HG03097 (cell line): ENCODE measurements around the gene PRKCSH.
"Not testable (repeated sequence)": the region's sequence is repeated elsewhere in the genome, so short reads cannot be mapped to it uniquely, and the experiment has no call there.

ENCODE experiments used
- ATAC-seq: cut with Tn5 transposase; IDR thresholded peaks from one replicate; pipeline ENCODE4 v1.9.1; 2021; ENCODE audit not compliant: unreplicated experiment, low FRiP score

The PRKCSH gene, protein sequence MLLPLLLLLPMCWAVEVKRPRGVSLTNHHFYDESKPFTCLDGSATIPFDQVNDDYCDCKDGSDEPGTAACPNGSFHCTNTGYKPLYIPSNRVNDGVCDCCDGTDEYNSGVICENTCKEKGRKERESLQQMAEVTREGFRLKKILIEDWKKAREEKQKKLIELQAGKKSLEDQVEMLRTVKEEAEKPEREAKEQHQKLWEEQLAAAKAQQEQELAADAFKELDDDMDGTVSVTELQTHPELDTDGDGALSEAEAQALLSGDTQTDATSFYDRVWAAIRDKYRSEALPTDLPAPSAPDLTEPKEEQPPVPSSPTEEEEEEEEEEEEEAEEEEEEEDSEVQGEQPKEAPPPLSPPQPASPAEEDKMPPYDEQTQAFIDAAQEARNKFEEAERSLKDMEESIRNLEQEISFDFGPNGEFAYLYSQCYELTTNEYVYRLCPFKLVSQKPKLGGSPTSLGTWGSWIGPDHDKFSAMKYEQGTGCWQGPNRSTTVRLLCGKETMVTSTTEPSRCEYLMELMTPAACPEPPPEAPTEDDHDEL

DNA sequence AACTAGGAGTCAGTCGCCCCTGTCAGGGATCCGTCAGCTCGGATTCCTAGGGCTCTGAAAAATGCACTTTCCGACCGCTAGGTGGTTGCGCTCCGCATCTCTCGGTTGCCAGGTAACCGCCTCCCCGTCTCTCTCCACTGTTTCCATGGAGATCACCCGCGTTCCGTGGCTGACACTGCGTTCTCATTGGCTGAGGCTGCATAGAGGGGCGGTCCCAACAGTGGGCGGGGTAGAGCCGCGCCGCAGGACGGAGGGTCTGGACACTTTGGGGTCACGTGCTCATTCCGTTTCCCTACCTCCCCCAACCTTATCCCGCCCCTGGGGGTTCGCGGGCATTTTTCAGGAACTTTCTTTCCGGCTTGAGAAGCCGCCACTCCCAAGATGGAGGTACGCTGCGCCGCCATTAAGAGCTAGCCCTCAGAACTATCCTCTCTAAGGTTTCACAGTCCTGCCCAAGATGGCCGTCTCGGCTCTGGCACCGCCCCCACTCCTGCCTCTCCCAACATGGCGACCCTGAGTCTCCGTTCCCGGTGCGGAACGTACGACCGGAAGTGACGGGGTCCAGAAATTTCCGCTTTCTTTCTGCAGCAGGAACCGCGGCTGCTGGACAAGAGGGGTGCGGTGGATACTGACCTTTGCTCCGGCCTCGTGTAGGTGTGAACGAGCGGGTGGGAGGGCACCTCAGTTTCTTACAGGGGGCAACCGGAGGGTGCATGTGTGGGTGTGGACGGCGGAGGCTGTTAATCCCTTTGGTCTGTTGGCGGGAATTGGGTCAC lies at the start of gene PRKCSH, which contains the start of gene ODAD3:
Gene PRKCSH (plus strand): TSS at position 579 of the 776 bp plus-strand sequence. CDS start 483 bp downstream, outside the sequence.
Gene ODAD3 (minus strand): TSS at position 65 of the 776 bp plus-strand sequence. CDS start 105 bp downstream, outside the sequence.
- ATAC-seq: peak; percentile 93

DNA sequence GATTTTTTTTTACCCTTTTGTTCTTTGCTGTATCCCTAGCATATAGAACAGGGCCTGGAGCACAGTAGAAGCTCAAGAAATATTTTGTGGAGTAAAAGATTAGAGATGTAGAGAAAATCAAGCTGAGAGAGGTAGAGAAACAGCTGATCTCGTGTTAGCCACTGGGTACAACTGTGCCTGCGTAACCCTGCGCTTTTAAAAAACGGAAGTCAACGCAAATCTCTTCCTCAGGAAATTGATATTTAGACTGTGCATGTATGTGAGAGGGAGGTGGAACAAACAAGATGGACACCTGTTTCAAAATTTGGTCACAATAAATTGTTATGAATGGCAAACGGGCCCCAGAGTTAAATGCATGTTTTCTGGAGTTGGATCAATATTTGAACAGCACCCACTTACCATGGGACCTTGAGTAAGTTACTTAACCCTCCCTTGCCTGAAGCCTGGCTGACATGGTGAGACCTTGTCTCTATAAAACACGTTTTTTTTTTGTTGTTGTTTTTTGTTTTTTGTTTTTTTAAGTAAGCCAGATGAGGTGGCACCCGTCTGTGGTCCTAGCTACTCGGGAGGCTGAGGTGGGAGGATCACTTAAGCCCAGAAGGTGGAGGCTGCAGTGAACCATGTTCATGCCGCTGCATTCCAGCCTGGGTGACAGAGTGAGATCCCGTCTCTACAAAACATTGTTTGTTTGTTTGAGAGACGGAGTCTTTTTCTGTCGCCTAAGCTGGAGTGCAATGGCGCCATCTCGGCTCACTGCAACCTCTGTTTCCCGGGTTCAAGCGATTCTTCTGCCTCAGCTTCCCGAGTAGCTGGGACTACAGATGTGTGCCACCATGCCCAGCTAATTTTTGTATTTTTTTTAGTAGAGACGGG lies 48.0 kb upstream of the PRKCSH start:
- no peak for ATAC-seq

DNA sequence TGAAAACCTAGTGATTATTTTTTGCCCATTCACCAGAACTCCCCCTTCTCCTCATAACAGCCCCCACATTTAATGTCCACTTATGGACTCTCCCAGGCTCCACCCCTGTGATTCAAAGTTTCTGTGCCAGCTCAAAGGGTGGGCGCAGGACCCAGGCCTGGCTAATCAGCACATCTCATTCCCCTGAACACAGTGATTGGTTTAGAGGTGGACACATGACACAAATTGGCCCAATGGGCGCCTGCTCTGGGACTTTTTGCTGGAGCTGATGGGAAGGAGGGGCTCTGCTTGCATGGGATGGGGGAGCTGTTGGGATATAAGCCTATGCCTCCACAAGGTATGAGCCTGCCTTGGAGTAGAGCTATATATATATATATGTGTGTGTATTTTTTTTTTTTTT lies 45.1 kb upstream of the PRKCSH start:
- ATAC-seq: no peak

DNA sequence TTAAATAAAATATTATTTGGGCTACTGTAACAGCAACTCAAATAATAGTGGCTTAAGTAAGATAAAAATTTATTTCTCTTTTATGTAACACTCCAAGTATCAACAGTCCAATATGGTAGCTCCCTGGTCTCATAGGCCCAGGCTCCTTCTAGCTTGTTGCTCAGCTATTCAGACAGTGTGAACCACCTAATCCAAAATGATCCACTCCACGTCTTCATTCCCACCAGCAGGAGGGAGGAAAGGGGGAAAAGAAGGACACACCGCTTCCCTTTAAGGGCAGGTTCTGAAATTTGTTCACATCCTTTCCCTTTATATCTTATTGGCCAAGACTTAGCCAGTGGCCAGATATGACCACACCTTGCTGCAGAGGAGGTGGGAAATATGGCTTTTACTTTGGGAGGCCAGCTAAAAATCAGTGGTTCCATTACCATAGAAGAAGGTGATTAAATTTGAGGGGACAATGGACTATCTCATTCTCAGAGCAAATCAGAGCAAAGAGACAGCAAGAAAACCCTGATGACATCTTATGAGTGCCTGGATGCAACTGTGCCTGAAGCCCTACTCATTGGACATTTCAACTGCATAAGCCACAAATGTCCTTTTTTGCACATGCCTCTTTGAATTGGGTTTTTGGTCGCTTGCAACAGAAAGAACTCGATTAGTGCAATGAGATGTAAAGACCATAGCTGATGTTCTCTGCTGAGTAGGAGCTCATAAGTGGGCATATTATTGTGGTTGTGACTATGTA lies 44.3 kb upstream of the PRKCSH start:
- no peak for ATAC-seq

DNA sequence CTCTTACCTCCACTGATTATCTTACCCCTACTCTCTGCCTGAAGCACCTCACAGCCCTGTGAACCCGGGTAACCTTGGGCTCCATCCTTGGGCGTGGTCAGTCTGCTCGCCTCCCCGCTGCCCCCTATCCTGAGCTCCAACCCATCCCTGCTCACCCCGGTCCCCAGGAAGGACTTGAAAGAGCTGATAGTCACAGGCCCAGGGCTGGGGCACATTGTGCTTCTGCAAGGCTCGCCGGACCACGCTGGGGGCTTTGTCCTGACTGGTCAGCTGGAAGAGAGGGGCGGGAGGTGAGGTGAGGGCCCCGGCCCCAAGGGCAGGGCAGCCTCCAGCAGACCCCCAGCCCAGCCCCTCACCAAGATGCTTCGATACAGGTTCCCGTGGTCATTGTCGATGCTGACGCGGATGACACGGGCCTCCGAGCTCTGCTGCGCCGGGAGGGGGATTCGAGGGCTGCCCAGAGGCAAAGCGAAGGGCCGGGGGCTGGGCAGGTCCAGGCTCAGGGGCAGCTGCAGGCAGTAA lies 38.3 kb upstream of the PRKCSH start:
- ATAC-seq: no peak

DNA sequence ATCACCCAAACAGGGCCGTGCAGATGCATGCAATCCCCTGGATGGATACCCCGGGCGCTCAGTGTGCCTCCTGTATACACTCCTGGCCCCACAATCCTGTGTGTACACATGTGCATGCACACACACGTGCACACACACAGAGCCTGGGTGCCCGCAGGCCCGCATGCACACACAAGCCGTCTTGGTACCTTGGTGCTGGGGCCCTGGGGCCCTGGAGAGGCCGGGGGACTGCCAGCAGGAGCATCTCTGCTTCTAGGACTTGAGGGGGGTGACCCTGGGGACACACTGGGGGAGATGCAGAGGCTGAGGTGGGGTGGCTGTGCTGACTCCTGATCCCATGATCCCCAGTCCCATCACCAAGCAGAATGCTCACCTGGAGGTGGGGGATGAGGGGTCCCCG lies 35.8 kb upstream of the PRKCSH start:
- no peak for ATAC-seq

DNA sequence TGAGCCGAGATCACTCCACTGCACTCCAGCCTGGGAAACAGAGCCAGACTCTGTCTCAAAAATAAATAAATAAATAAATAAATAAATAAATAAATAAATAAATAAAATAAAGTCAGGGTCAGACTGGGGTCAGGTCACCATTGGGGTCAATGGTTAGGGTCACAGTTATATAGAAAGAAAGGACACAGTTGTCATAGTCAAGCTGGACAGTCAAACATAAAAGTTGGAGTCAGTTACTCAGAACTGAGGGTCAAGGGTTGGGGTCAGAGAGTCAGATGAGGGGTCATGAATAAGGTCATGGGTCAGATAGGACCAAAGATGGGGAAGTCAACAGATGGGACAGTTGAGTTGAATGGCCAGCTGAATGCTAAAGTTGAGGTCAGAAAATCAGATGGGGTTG lies 34.6 kb upstream of the PRKCSH start:
- ATAC-seq: no peak

DNA sequence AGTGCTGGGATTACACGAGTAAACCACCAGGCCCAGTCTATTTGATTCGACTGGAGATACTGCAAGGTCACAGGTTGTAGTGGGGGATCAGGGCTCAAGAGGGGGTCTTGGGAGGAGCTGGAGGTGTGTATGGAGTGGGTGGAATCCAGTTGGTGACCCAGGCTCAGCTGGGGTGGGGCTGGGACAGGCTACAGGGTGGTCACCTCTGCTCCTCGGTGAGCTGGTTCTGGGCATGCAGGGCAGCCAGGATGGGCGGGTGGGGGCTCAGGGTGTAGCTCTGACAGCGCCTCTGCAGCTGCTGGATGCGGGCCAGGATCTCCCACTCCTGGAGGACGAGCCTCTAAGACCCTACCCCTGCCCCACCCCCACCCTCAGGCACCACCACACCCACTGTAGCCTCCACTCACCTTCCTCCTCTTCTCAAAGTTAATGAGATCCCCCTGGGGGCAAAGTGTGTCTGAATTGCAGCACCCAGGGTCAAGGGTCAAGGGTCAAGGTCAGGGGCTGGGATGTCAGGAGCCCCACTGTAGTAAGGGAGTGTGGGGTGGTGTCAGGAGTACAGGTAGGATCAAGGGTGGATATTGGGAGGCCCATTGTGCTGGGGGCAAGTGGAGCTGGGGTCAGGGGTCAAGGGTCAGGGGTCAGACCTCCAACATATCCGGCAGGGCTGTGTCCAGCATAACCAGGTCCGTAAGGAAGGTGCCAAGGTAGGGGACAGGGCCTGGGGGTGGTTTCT lies 33.5 kb upstream of the PRKCSH start:
- no peak for ATAC-seq

DNA sequence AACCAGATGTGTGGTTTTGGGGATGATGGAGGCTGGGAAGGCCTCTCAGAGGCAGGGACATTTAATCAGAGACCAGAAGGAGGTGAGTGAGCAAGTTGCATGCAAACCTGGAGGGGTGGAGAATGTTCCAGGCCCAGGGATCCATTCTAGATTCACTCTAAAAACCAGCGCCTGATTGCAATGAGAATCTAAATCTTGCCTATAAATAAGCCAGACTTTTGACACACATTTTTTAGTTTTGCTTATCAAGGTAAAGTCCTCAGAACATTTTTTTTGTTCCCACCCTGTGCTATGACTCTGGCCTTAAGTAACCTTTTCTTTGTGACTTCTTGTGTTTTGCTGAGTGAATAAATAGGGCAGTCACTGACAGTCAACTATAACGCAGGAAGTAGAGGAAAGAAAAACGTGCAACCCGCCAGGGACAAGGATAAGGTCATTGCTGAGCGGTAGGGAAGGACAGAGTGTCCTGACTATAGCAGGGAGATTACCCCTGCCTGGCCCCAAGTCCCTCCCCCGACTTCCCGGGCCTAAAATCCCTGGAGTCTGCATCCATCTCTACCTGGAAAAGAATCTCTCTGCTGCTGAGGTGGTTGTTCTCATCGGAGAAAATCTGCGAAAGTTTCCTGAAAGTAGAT lies 30.7 kb upstream of the PRKCSH start:
- no peak for ATAC-seq

DNA sequence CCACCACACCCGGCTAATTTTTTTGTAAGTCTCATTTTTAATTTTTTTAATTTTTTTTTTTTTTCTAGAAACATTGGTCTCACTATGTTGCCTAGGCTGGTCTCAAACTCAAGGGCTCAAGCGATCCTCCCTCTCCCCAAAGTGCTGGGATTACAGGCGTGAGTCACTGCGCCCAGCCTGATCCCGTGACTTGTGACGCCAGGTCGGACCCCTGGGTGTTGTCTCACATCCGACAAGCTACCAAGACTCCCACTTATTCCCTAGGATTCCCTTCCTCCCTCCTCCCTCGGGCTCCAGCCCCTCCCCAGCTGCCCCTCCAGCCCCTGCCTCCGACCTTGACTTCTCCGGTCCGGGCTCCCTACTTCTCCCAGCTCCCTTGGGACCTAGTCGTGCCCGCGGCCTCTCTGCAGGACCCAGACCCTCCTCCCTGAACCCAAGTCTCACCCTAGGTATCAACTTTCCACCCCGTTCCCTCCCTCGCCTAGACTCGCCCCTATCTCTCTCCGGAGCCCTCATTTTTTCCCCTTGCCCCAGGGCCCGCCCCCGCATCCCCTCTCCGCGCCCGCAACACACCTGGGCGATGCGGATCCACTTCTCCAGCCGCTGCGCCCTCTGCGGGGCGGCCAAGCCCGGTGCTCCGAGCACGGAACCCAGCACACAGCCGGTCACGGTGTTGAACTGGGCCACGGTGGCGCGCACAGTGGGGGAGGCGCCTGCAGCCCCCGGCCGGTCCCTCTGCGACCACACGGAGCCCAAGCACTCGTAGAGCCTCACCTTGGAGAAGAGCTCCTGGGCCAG lies 29.4 kb upstream of the PRKCSH start:
- no peak for ATAC-seq

DNA sequence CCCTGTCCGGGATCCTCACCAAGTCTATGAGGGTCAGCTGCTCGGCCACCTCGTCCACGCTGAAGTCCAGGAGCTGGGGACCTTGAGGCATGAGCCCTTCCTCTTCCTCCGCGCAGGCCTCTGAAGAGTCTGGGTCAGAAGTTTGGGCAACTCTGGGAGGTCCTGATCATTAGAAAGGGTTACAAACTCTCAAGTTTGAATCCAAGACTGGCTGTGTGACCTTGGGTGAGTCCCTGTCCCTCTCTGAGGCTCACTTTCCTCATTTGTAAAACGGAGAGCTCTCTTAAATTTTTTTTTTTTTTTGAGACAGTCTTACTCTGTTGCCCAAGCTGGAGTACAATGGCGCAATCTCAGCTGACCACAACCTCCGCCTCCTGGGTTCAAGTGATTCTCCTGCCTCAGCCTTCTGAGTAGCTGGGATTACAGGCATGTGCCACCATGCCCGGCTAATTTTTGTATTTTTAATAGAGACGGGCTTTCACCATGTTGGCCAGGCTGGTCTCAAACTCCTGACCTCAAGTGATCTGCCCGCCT lies 28.7 kb upstream of the PRKCSH start:
- ATAC-seq: not testable (repeated sequence)

DNA sequence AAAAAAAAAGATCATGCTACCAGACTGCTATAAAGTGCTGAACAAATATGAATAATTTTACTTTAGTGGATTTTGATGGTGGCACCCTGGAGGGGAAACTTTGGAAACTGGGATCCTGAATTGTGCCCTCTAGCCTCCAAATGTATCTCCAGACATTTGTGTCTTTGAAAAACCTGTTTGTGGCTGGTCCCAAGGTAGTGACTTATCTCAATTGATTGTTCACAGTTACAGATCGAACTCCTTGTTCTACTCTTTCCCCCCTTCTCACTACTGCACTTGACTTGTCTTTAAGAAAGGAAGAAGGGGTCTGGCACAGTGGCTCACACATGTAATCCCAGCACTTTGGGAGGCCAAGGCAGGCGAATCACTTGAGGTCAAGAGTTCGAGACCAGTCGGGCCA lies 26.8 kb upstream of the PRKCSH start:
- ATAC-seq: no peak

DNA sequence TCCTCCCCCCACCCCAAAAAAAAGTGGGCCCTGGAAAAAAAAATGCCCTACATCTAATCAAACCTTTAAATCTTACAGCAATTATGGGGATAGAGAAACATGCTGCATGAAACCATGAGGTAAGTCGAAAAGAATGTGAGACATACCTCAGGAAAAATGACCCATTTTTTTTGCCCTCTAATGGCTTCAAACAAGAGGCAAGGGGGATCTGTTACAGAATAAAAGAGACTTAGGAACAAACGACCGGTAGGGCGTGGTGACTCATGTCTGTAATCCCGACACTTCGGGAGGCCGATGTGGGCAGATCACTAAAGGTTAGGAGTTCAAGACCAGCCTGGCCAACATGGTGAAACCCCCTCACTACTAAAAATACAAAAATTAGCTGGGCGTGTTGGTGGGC lies 24.8 kb upstream of the PRKCSH start:
- no peak for ATAC-seq

DNA sequence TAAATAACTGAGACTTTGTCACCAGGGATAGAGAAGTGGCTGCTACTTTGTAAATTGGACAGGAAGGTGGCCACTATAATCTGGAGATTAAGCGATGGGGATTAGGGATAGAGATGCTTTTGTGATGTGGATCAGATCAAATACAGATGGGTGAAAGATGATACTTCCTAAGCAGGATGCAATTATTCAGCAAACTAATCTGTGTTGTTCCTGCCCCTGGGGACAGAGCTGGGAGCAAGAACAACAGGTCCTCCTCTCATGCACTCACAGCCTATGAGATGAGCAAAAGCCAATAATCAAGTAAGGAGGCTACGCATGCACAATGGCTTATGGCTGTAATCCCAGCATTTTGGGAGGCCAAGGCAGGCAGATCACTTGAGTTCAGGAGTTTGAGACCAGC lies 20.9 kb upstream of the PRKCSH start:
- ATAC-seq: no peak

DNA sequence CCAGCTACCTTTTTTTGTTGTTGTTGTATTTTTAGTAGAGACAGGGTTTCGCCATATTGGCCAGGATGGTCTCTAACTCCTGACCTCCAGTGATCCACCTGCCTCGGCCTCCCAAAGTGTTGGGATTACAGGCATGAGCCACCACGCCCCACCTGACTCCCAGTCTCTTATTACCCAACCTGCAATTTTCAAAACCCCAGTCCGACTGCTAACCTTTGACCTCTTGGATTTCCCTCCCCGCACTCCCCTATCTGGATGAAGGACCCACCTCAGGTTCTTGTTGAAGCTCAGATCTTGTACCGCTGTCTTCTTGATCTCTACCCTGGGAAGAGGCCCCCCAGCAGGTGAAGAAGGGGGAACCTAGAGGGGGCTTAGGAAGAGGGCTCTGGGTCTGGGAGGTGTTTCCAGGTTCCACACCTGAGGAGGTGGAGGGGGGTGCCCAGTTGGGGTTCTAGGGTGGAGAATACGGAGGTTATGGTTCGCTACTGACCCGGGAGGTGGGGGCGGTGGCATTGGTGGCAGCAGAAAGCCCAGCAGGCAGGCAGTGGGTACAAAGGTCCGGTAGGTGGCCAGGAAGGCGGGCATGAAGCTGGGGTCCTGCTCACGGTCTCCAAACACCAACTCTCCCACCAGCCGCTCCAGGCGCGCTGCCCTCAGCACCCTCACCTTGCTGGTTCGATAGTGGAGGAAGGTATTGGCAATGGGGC lies 18.9 kb upstream of the PRKCSH start:
- ATAC-seq: no peak

DNA sequence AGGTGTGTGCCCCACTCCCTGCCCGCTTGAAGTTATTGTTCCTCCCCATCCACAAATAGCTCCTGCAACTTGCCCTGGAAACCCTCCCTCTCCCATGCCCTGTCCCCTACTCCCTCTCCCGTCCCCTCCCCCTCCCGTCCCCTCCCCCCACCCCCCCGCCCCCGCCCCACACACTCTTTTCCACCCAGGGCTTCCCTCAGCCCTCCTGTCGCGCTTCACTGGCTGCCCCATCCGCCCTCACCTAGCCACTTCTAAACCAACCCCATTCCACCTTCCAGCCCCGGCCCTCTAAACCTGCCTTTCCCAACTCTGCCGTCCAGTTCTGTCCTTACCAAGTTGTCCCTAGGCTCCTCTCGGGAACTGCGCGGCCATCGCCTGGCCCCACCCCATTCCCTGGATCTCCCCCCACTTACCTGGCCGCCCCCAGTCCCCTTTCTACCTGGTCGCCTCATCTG lies 17.3 kb upstream of the PRKCSH start:
- ATAC-seq: no peak
